SIG-M5 treated with dmso at 0.1 percent for 504 hours (cell line): ENCODE results near the gene PRRT2.

Experiments
- DNase-seq: peaks from one replicate; lab custom pipeline; 2025; ENCODE audit not compliant: unreplicated experiment; lab: John Stamatoyannopoulos, UW

Gene PRRT2

GRCh38 chr16:29858974-29859373 lies 47.0 kb downstream of the PRRT2 start:
- DNase-seq, result no peak

DNA sequence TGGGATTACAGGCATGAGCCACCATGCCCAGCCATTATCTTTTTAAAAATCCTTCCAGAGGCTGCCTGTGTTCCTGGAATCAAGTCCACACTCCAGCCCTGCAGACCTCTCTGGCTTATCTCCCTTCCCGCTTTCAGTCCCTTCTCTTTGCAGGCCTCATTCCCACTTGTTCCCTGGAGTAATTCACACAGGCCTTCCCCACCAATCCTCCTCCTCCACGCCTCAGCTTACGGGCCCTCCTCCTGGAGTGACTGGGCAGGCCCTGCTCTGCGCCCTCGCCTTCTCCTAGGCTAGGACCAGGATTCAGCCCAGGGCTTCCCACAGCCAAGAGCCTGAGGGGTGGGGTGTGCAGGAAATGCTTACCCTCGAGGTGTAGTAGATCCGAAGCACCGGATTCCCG lies 48.2 kb downstream of the PRRT2 start:
- DNase-seq, result no peak

- DNase-seq, result peak; percentile 6
Measured at GRCh38 chr16:29862383-29862883, 50.4 kb downstream of the PRRT2 start.

GRCh38 chr16:29862884-29863668 lies 51.1 kb downstream of the PRRT2 start, which contains the start of gene CDIPT:
TSS of gene CDIPT (minus strand) at chr16:29863226. CDS start at chr16:29862857, 369 bp downstream.
- peak; percentile 95 for DNase-seq

GRCh38 chr16:29863669-29863984 lies 51.6 kb downstream of the PRRT2 start:
- DNase-seq, result no peak

DNA sequence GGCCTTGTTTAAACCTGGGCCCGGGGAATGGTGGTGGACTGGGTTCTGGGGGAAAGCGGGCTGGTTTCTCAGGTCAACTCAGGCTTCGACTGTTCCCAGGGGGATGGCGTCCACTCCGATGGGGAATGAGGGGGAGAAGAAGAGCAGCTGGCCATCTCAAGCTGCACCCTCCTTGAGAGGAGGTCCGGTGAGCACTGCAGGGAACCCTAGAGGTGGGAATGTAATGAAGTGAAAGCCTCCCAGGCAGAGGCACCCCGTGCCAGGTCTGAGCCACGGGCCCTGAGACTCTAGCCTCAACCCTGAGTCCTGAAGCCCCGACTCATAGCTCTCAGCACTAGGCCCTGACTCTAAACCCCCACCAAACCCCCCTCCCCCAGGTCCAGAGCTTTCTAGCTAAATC lies 52.2 kb downstream of the PRRT2 start:
- no peak for DNase-seq
